BE2C (cell line): Measurements from ENCODE around the gene NUAK1.

Source experiments
- DNase-seq: peaks from one replicate; pipeline ENCODE4 v3.0.0-alpha.2; 2020
- H3K27me3 ChIP-seq: fragments of 250-450 bp; sonication (Bioruptor Pico); 2 replicates; pipeline ENCODE4 v1.5.1; 2020; ENCODE audit warnings: mild to moderate bottlenecking
- H3K36me3 ChIP-seq: fragments of 250-450 bp; sonication (Bioruptor Pico); 2 replicates; pipeline ENCODE4 v1.5.1; 2020; ENCODE audit warnings: mild to moderate bottlenecking
- H3K4me1 ChIP-seq: fragments of 250-450 bp; sonication (Bioruptor Pico); 2 replicates; pipeline ENCODE4 v1.5.1; 2020
- H3K4me3 ChIP-seq: 2 replicates; pipeline ENCODE4 v1.5.1; 2011; ENCODE audit warnings: low read depth, low read length
- H3K9me3 ChIP-seq: fragments of 250-450 bp; sonication (Bioruptor Pico); 2 replicates; pipeline ENCODE4 v1.5.1; 2020
- TF ChIP-seq, protein P1 (sequence below): IDR thresholded peaks from 2 replicates; pipeline ENCODE4 v1.5.1; 2012; ENCODE audit warnings: mild to moderate bottlenecking, low read depth, low read length

NUAK1 gene

DNA sequence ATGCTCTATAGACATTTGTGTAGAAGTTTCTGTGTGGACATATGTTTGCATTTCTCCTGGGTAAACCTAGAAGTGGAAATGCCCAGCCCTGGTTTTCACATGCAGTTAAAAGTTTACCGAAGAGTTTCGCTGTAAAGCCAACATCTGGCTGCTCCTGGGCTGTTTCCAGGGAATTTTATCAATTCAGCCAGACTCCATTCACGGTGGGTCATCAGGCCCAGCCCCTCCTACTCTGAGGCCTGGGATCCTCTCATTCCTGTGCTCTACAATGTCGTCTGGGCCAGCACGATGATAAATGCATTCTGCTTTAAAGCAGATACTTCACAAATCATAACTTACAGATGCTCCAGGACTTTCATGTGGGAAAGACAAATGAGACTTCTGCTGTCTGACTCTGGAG lies 7.1 kb downstream of the NUAK1 start:
- TF ChIP-seq, protein P1, sequence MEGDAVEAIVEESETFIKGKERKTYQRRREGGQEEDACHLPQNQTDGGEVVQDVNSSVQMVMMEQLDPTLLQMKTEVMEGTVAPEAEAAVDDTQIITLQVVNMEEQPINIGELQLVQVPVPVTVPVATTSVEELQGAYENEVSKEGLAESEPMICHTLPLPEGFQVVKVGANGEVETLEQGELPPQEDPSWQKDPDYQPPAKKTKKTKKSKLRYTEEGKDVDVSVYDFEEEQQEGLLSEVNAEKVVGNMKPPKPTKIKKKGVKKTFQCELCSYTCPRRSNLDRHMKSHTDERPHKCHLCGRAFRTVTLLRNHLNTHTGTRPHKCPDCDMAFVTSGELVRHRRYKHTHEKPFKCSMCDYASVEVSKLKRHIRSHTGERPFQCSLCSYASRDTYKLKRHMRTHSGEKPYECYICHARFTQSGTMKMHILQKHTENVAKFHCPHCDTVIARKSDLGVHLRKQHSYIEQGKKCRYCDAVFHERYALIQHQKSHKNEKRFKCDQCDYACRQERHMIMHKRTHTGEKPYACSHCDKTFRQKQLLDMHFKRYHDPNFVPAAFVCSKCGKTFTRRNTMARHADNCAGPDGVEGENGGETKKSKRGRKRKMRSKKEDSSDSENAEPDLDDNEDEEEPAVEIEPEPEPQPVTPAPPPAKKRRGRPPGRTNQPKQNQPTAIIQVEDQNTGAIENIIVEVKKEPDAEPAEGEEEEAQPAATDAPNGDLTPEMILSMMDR, result no peak

DNA sequence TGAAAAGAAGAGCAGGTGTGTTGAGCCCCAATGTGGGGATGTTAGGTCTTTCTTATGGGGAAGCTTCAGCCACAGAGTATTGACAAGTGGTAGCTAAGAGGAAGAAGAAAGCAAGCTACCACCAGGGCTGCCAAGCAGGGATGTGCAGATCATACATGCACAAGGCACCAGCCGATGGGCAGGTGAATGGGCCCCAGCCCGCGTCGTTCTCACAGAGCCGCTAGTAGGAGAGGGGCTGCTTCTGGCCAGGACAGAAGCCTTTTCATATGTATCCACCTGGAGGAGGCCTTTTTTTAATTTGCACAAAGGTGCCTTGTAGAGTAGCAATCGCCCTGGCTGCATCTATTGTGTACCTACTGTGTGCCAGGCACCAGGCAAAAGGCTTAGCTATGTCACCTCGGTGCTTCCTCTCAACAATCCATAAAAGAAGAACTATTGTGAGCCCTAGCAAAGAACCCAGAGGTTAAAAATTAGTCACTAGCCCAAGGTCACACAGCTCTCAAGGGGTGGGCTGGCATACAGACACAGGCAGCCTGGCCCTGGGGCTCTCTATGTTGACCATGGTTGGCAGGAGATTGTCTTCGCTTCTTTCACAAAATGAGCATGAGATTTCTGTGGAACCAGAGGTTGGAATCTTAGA lies 8.2 kb downstream of the NUAK1 start:
- H3K4me3 ChIP-seq, result no peak overlapping the region
- no peaks in the 10 kb centered on the region for H3K4me1 ChIP-seq
- H3K36me3 ChIP-seq, result no peaks in the 10 kb centered on the region
- no peaks in the 10 kb centered on the region for H3K9me3 ChIP-seq
- H3K27me3 ChIP-seq, result peaks cover under 1% of the 10 kb centered on the region
- no peak for DNase-seq
- TF ChIP-seq, protein P1, result no peak

More for the DNA sequence above, 7.1 kb downstream of the NUAK1 start:
- H3K9me3 ChIP-seq, result no peaks in the 10 kb centered on the region
- H3K27me3 ChIP-seq, result peaks cover 9% of the 10 kb centered on the region
- H3K4me1 ChIP-seq, result no peaks in the 10 kb centered on the region
- no peak for DNase-seq
- H3K4me3 ChIP-seq, result no peak overlapping the region
- no peaks in the 10 kb centered on the region for H3K36me3 ChIP-seq

DNA sequence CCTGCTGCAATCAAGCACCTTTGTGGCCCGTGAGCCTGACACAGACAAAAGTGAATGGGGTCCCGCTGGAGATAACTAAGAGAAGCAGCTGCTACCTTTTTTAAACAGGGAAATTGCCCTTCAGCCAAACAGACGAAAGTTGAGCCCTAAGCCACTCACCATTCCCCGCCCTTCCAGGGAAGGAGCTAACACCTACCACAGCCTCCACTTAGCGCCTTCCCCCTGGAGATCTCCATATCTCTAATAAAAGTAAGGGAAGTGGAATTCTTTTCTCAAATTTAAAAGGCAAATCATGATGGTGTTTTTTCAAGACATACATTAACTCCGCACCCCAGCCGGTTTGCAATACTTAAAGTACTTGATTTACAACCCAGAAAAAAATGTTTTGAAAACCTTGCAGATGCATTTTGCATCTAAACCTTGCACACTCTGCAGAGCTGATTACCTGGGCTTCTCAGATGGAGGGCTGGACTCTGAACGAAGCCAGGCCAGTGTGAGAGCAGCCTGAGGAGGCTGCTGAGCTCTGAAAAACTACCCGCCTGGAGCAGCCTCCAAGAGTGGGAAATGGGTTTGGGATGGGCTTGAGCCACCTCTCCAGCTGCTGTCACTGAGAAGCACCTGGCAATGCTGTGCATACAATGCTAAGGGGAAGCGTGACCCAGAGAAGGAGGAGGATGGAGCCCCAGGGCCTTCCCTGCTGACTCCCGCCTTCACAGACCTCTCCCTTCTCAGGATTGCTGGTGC lies 10.0 kb downstream of the NUAK1 start:
- H3K9me3 ChIP-seq, result no peaks in the 10 kb centered on the region
- DNase-seq, result no peak
- H3K36me3 ChIP-seq, result no peaks in the 10 kb centered on the region
- no peaks in the 10 kb centered on the region for H3K27me3 ChIP-seq
- no peaks in the 10 kb centered on the region for H3K4me1 ChIP-seq
- TF ChIP-seq, protein P1, result no peak
- no peak overlapping the region for H3K4me3 ChIP-seq

DNA sequence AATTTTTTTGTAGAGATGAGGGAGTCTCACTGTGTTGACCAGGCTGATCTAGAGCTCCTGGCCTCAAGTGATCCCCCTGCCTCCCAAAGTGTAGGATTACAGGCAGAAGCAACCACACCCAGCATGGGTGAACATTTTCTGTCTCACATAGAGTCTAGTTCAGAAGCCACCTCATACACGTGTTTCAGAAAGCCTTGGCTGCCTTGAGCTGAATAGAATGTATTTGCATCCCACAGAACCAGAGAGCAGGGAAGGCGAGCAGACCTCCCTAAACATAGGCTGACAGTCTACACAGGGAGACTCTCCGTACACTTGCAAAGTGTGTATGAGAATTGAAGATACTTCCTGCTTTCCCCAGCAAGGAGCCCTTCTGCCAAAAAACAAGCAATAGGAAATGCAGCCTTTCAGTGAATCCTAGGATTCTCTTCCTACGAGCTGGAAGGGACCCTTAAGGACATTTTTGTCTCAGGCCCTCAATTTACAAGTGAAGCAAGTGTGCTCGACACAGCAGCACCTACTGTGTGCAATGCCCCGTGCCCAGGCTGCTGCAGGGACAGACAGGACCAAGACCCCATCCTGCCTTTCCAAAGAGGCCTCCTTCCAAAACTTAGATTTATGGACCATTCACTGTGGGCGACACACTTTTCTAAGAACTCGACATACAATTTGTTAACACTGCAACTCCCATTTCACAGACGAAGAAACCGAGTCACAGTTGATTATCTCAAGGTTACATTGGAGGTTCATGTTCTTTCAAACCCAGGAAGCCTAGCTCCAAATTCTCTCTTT lies 11.2 kb downstream of the NUAK1 start:
- no peak for DNase-seq
- no peaks in the 10 kb centered on the region for H3K27me3 ChIP-seq
- H3K36me3 ChIP-seq, result no peaks in the 10 kb centered on the region
- TF ChIP-seq, protein P1, result no peak
- no peaks in the 10 kb centered on the region for H3K4me1 ChIP-seq
- no peak overlapping the region for H3K4me3 ChIP-seq
- H3K9me3 ChIP-seq, result no peaks in the 10 kb centered on the region

DNA sequence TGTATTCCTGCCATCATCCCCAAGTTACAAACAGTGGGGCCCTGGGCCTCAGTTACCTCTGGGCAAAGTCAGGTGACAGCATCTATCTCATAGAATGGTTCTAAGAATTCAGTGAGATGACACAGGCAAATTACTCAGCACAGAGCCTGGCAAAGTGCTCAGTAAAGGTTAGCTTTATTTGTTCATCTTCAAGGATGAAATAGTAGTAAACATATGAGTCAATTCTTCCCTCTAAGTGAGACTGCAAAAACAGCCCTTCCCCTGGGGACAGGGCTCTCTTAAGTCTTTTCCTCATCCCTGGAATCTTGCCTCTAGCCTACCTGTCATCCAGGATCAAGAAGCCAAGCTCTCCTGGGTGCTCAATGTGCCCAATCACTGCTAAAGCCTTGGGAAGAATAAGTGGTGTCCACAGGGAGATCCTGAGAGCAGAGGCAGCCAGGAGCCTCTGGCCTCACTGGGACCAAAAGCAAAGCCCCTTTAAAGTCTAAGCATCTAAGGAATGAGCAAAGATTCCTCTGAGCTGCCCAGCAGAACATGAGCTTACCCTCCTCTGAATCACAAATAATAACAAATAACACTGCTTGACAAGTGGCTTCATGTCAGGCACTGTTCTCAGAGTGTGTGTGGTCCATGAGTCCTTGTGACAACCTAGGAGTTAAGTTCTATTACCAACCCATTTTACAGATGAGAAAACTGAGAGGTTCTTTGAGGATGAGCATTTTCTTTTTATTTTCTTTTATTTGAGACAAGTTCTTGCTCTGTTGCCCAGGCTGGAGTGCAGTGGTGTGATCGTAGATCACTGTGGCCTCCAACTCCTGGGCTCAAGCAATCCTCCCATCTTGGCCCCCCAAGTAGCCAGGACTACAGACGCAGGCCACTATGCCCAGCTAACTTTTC lies 12.1 kb downstream of the NUAK1 start:
- Histone ChIP-seq H3K4me1 (no peaks in the 10 kb centered on the region), H3K9me3 (no peaks in the 10 kb centered on the region), H3K4me3 (no peak overlapping the region), H3K36me3 (no peaks in the 10 kb centered on the region), H3K27me3 (no peaks in the 10 kb centered on the region)
- TF ChIP-seq, protein P1, result no peak
- no peak for DNase-seq
